Measurements from ENCODE around the gene JADE1.

DNA sequence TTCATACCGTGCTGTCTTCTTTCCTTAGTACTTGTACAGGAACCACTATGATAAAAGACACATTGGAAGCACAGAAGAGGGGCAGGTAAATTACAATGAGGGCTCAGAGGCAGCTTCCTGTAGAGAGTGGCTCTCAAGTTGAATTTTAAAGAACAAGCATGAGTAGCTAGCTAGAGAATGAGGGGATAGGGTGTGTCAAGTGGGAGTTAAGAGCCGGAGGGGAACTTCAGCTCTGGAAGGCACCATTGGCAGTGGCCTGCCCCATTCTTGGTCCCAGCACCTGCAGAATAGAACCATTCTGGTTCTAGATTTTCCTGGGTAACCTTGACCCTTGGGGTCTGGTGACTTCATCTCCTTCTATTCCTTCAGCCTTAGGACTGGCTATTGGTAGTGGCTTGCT lies 34.0 kb upstream of the JADE1 start:
- TF ChIP-seq, protein P1, sequence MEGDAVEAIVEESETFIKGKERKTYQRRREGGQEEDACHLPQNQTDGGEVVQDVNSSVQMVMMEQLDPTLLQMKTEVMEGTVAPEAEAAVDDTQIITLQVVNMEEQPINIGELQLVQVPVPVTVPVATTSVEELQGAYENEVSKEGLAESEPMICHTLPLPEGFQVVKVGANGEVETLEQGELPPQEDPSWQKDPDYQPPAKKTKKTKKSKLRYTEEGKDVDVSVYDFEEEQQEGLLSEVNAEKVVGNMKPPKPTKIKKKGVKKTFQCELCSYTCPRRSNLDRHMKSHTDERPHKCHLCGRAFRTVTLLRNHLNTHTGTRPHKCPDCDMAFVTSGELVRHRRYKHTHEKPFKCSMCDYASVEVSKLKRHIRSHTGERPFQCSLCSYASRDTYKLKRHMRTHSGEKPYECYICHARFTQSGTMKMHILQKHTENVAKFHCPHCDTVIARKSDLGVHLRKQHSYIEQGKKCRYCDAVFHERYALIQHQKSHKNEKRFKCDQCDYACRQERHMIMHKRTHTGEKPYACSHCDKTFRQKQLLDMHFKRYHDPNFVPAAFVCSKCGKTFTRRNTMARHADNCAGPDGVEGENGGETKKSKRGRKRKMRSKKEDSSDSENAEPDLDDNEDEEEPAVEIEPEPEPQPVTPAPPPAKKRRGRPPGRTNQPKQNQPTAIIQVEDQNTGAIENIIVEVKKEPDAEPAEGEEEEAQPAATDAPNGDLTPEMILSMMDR (conservative IDR thresholded peaks at IDR 0.05; ENCODE audit: low read length): no peak
- no peak for TF ChIP-seq EZH2phosphoT487 (IDR thresholded peaks at IDR 0.05; ENCODE audit: borderline replicate concordance)
